Testis (tissue), 3 donors: Measurements from ENCODE around the gene NFIB. TPM values are rescaled to one million over a fixed set of nuclear protein-coding genes. Genes with fewer than 3 reads are reported as not detected.

Experiments
- DNase-seq: peaks from one replicate; pipeline ENCODE4 v3.0.0-alpha.2; 2019
- H3K27ac ChIP-seq, 2 donors: fragments of 200-600 bp; sonication (generic); one replicate each; pipeline ENCODE4 v1.5.1; 2019
- H3K27me3 ChIP-seq: fragments of 200-600 bp; sonication (generic); one replicate; pipeline ENCODE4 v1.5.1; 2019
- H3K36me3 ChIP-seq: fragments of 200-600 bp; sonication (generic); one replicate; pipeline ENCODE4 v1.5.1; 2017; ENCODE audit warnings: low read depth; ENCODE audit errors: missing control alignments
- H3K4me1 ChIP-seq: fragments of 200-600 bp; sonication (generic); one replicate; pipeline ENCODE4 v1.5.1; 2019
- H3K4me3 ChIP-seq, 2 donors: fragments of 200-600 bp; sonication (generic); one replicate each; pipeline ENCODE4 v1.5.1; 2017 to 2019
- H3K9me3 ChIP-seq: fragments of 200-600 bp; sonication (generic); one replicate; pipeline ENCODE4 v1.5.1; 2017
- CTCF ChIP-seq, 3 experiments: fragments of 450-650 bp in 2 of 3; fragments of 200-600 bp in 1 of 3; sonication (generic) in 1 of 3; IDR thresholded peaks; one replicate each; pipeline ENCODE4 v1.5.1; 2016 to 2019; ENCODE audit warnings: antibody characterized with exemption in 3 of 3, mild to moderate bottlenecking in 2 of 3, moderate library complexity in 1 of 3
- POLR2A ChIP-seq: fragments of 450-650 bp; IDR thresholded peaks from one replicate; pipeline ENCODE4 v1.6.1; 2017; ENCODE audit warnings: antibody characterized with exemption, mild to moderate bottlenecking, moderate library complexity
- WGBS, 2 donors: methylation state at CpG; one replicate each; pipeline ENCODE4 v1.1.5; 2018; 5-methylcytosine and 5-hydroxymethylcytosine counted together
- intact Hi-C: fragments of 100-400 bp; cut with DNase I; formaldehyde crosslinking; loops from one replicate; pipeline ENCODE4 v1.15.1; 2023; ENCODE audit warnings: low total_unique reads
- polyA plus RNA-seq: library from polyadenylated mRNA; stranded (reverse); fragments of 350-450 nt; fragmentation: Illumina TruSeq; extraction: RNeasy Lipid Tissue Mini Kit (QIAGEN cat#74804); gene quantifications from one replicate; pipeline ENCODE4 v1.2.3, GENCODE V29; 2014; ENCODE audit warnings: low read depth, low replicate concordance; ENCODE audit not compliant: insufficient read depth
- total RNA-seq, 2 donors: library from RNA; depleted of rRNA; stranded (reverse); fragments of >200 nt; gene quantifications; one replicate each; pipeline ENCODE4 v1.2.3, GENCODE V29; 2016

Gene NFIB
- total and polyA plus RNA-seq, 3 donors from 2014 or later, result 8.4 to 34.7 (median 23.1) TPM

GRCh38 chr9:14308853-14309145 is 5.1 kb downstream of the NFIB start:
- Histone ChIP-seq H3K9me3 (no peaks in the 10 kb centered on the region), H3K4me1 (no peaks in the 10 kb centered on the region), H3K36me3 (no peaks in the 10 kb centered on the region), H3K27me3 (no peaks in the 10 kb centered on the region), H3K27ac (no peak overlapping the region), H3K4me3 (no peak overlapping the region)
- intact Hi-C loops, result no loop called here
- TF ChIP-seq POLR2A (no peak), CTCF (IDR thresholded peaks at IDR 0.05) (no peak)
- no peak for DNase-seq
- WGBS, 2 donors, result 80 to 81% methylated on average over 6 of the region's 6 CpGs

- DNase-seq, result no peak
- TF ChIP-seq POLR2A, result no peak
- TF ChIP-seq CTCF (IDR thresholded peaks at IDR 0.05), result no peak
- no peak overlapping the region for H3K4me3 ChIP-seq
- no peaks in the 10 kb centered on the region for H3K36me3 ChIP-seq
- intact Hi-C loops, result no loop called here
- H3K27ac ChIP-seq, result no peak overlapping the region
- H3K4me1 ChIP-seq, result no peaks in the 10 kb centered on the region
- no peaks in the 10 kb centered on the region for H3K9me3 ChIP-seq
- 75 to 83% methylated on average over 9 of the region's 9 CpGs for WGBS, 2 donors
- H3K27me3 ChIP-seq, result no peaks in the 10 kb centered on the region
These were observed 5.7 kb downstream of the NFIB start for GRCh38 chr9:14307989-14308852.

GRCh38 chr9:14306672-14307660 is 7.0 kb downstream of the NFIB start:
- no peak overlapping the region for H3K4me3 ChIP-seq
- H3K27me3 ChIP-seq, result no peaks in the 10 kb centered on the region
- intact Hi-C loops, result no loop called here
- H3K4me1 ChIP-seq, result no peaks in the 10 kb centered on the region
- 89 to 92% methylated on average over 26 of the region's 26 CpGs for WGBS, 2 donors
- H3K27ac ChIP-seq, result no peak overlapping the region
- no peaks in the 10 kb centered on the region for H3K36me3 ChIP-seq
- TF ChIP-seq POLR2A (no peak), CTCF (IDR thresholded peaks at IDR 0.05) (no peak)
- DNase-seq, result no peak
- H3K9me3 ChIP-seq, result no peaks in the 10 kb centered on the region

GRCh38 chr9:14306188-14306587 is 7.8 kb downstream of the NFIB start:
- no peak overlapping the region for H3K27ac ChIP-seq
- intact Hi-C loops, result no loop called here

More at GRCh38 chr9:14306188-14306587, 7.8 kb downstream of the NFIB start:
- WGBS, 2 donors, result 95% methylated on average over 6 of the region's 6 CpGs
- no peak for DNase-seq
- no peaks in the 10 kb centered on the region for H3K27me3 ChIP-seq
- H3K4me1 ChIP-seq, result no peaks in the 10 kb centered on the region
- no peaks in the 10 kb centered on the region for H3K36me3 ChIP-seq
- no peaks in the 10 kb centered on the region for H3K9me3 ChIP-seq
- TF ChIP-seq CTCF (IDR thresholded peaks at IDR 0.05) (no peak), POLR2A (no peak)
- H3K4me3 ChIP-seq, result no peak overlapping the region
